Naive thymus-derived CD4-positive, alpha-beta T cell (primary cell): ENCODE data around the gene MMP19. TPM values are rescaled to one million over a fixed set of nuclear protein-coding genes. Genes with fewer than 3 reads are reported as not detected.
"Not testable (repeated sequence)": the region's sequence is repeated elsewhere in the genome, so short reads cannot be mapped to it uniquely, and the experiment has no call there.

Experiments
- ATAC-seq: fragments of 150-1000 bp; cut with Tn5 transposase; 2 replicates; pipeline ENCODE4 v1.10.0; 2021; ENCODE audit warnings: mild to moderate bottlenecking, moderate library complexity
- CTCF ChIA-PET: fragments of 350-600 bp; sonication (Branson Sonifier 250); formaldehyde crosslinking; loops from one replicate; lab custom pipeline; 2021; ENCODE audit warnings: antibody characterized with exemption; lab: Charles Lee
- POLR2A ChIA-PET: fragments of 350-600 bp; sonication (Branson Sonifier 250); formaldehyde crosslinking; loops from one replicate; lab custom pipeline; 2021; ENCODE audit warnings: antibody characterized with exemption, inconsistent platforms; lab: Charles Lee
- DNase-seq, 9 donors: peaks; one replicate each; pipeline versions ENCODE4 v3.0.0 to v3.0.0-alpha.2; 2020 to 2022; ENCODE audit warnings: mixed read lengths in 1 of 9
- H3K27ac ChIP-seq: one replicate; pipeline ENCODE4 v1.7.0; 2013; ENCODE audit warnings: mild to moderate bottlenecking, low read depth, low read length, moderate library complexity
- H3K27me3 ChIP-seq, 2 donors: one replicate each; pipeline ENCODE4 v1.7.0; 2013; ENCODE audit warnings: low read length in 2 of 2, mild to moderate bottlenecking in 2 of 2, moderate library complexity in 2 of 2; ENCODE audit not compliant: control insufficient read depth in 2 of 2, insufficient read depth in 2 of 2
- H3K36me3 ChIP-seq, 3 experiments: 1 replicate in 2 of 3; 2 replicates in 1 of 3; pipeline ENCODE4 v1.7.0; 2013; ENCODE audit warnings: low read length in 3 of 3, mild to moderate bottlenecking in 3 of 3, moderate library complexity in 1 of 3; ENCODE audit not compliant: insufficient read depth in 3 of 3, control insufficient read depth in 2 of 3
- H3K4me1 ChIP-seq, 2 donors: one replicate each; pipeline ENCODE4 v1.7.0; 2013; ENCODE audit warnings: low read length in 2 of 2, mild to moderate bottlenecking in 2 of 2, moderate library complexity in 1 of 2; ENCODE audit not compliant: control insufficient read depth in 2 of 2, insufficient read depth in 2 of 2
- H3K4me3 ChIP-seq: 2 replicates; pipeline ENCODE4 v1.7.0; 2013; ENCODE audit warnings: mild to moderate bottlenecking, low read length
- H3K9me3 ChIP-seq, 3 experiments: 1 replicate in 2 of 3; 2 replicates in 1 of 3; pipeline ENCODE4 v1.7.0; 2013; ENCODE audit warnings: low read length in 3 of 3; ENCODE audit not compliant: control insufficient read depth in 2 of 3
- H3K27ac Mint-ChIP-seq, 9 donors: one replicate each; pipeline ENCODE4 v1.8.0; 2020 to 2022; ENCODE audit warnings: mixed read lengths in 9 of 9, mild to moderate bottlenecking in 8 of 9, moderate library complexity in 5 of 9, inconsistent platforms in 2 of 9
- H3K27me3 Mint-ChIP-seq, 5 donors: one replicate each; pipeline ENCODE4 v1.8.0; 2021 to 2022; ENCODE audit warnings: mixed read lengths in 5 of 5, mild to moderate bottlenecking in 1 of 5
- H3K36me3 Mint-ChIP-seq, 5 donors: one replicate each; pipeline ENCODE4 v1.8.0; 2020 to 2022; ENCODE audit warnings: mixed read lengths in 5 of 5, mild to moderate bottlenecking in 3 of 5, inconsistent platforms in 1 of 5
- H3K4me1 Mint-ChIP-seq, 7 donors: one replicate each; pipeline ENCODE4 v1.8.0; 2020 to 2022; ENCODE audit warnings: mixed read lengths in 7 of 7, mild to moderate bottlenecking in 3 of 7, inconsistent platforms in 1 of 7
- H3K4me3 Mint-ChIP-seq, 10 donors: one replicate each; pipeline ENCODE4 v1.8.0; 2020 to 2022; ENCODE audit warnings: mild to moderate bottlenecking in 10 of 10, mixed read lengths in 10 of 10, moderate library complexity in 6 of 10, inconsistent platforms in 2 of 10
- H3K9me3 Mint-ChIP-seq, 11 donors: one replicate each; pipeline ENCODE4 v1.8.0; 2020 to 2022; ENCODE audit warnings: mixed read lengths in 11 of 11, mild to moderate bottlenecking in 4 of 11, inconsistent platforms in 1 of 11, moderate library complexity in 1 of 11
- intact Hi-C, 2 donors: fragments of 100-400 bp; cut with micrococcal nuclease; formaldehyde crosslinking; loops; one replicate each; pipeline ENCODE4 v1.15.1; 2023
- polyA plus RNA-seq, 2 donors: library from polyadenylated mRNA; unstranded; fragments of 300-500 nt; fragmentation: Illumina TruSeq; gene quantifications; one replicate each; pipeline ENCODE4 v1.2.3, GENCODE V29; 2021
- total RNA-seq, 6 experiments: library from RNA in 5 of 6; stranded (reverse) in 5 of 6; gene quantifications; 1 replicate in 5 of 6; 2 replicates in 1 of 6; pipeline ENCODE4 v1.2.3 and lab custom pipeline; 2021 to 2026

MMP19 gene
- total and polyA plus RNA-seq, 7 experiments from 2014 or later = 0.24 to 0.84 (median 0.54) TPM; not detected in 3

- H3K9me3 Mint-ChIP-seq = peaks cover 0 to 24% (median 5%) of the 10 kb centered on the region in 11 donors
- DNase-seq, ATAC-seq, CTCF ChIA-PET, intact Hi-C loops, H3K27ac Mint-ChIP-seq, H3K4me3 ChIP-seq, H3K36me3 ChIP-seq, H3K36me3 Mint-ChIP-seq, H3K27me3 Mint-ChIP-seq, H3K9me3 ChIP-seq, H3K4me3 Mint-ChIP-seq, H3K27ac ChIP-seq, H3K4me1 Mint-ChIP-seq, H3K4me1 ChIP-seq, H3K27me3 ChIP-seq: not testable (repeated sequence)
- POLR2A ChIA-PET = interaction anchor here (1.4 kb wide), 1 partner anchor 49 kb away, joined by 3 read pairs; no protein-coding TSS in a partner anchor
Observed at GRCh38 chr12:55866454-55867004, 23.8 kb upstream of the MMP19 start.

GRCh38 chr12:55865327-55865726 is 22.6 kb upstream of the MMP19 start:
- H3K27ac Mint-ChIP-seq = no peak overlapping the region
- H3K27me3 Mint-ChIP-seq = no peaks in the 10 kb centered on the region
- CTCF ChIA-PET = no interaction called here
- POLR2A ChIA-PET = no interaction called here
- no peak overlapping the region for H3K4me3 Mint-ChIP-seq
- ATAC-seq = no peak
- Histone ChIP-seq H3K27ac (no peak overlapping the region), H3K4me3 (no peak overlapping the region), H3K9me3 (peaks cover 0 to 4% (median 0%) of the 10 kb centered on the region in 3 experiments), H3K27me3 (no peaks in the 10 kb centered on the region), H3K4me1 (no peaks in the 10 kb centered on the region), H3K36me3 (no peaks in the 10 kb centered on the region)
- peaks cover 0 to 2% (median 0%) of the 10 kb centered on the region in 5 donors for H3K36me3 Mint-ChIP-seq
- intact Hi-C loops = no loop called here
- H3K4me1 Mint-ChIP-seq = peaks cover 0 to 1% (median 0%) of the 10 kb centered on the region in 7 donors
- H3K9me3 Mint-ChIP-seq = peaks cover 0 to 24% (median 5%) of the 10 kb centered on the region in 11 donors
- DNase-seq = no peak

GRCh38 chr12:55862931-55863330 is 20.2 kb upstream of the MMP19 start:
- intact Hi-C loops, H3K4me3 Mint-ChIP-seq, ATAC-seq, DNase-seq, H3K4me1 ChIP-seq, H3K4me1 Mint-ChIP-seq, H3K27ac Mint-ChIP-seq, H3K9me3 ChIP-seq, H3K27ac ChIP-seq, H3K36me3 ChIP-seq, H3K27me3 Mint-ChIP-seq, H3K4me3 ChIP-seq, CTCF ChIA-PET, H3K27me3 ChIP-seq, H3K36me3 Mint-ChIP-seq: not testable (repeated sequence)
- peaks cover 0 to 24% (median 5%) of the 10 kb centered on the region in 11 donors for H3K9me3 Mint-ChIP-seq
- POLR2A ChIA-PET = interaction anchor here (1.0 kb wide), 1 partner anchor 26 kb away, joined by 3 read pairs; no protein-coding TSS in a partner anchor

GRCh38 chr12:55862286-55862685 is 19.6 kb upstream of the MMP19 start:
- Mint-ChIP-seq H3K4me3 (no peak overlapping the region), H3K36me3 (no peaks in the 10 kb centered on the region), H3K4me1 (peaks cover 0 to 2% (median 0%) of the 10 kb centered on the region in 7 donors), H3K9me3 (peaks cover 0 to 19% (median 5%) of the 10 kb centered on the region in 11 donors), H3K27me3 (peaks cover 0 to under 1% (median 0%) of the 10 kb centered on the region in 5 donors), H3K27ac (no peak overlapping the region)
- DNase-seq = no peak
- intact Hi-C loops = no loop called here
- Histone ChIP-seq H3K27me3 (no peaks in the 10 kb centered on the region), H3K4me3 (no peak overlapping the region), H3K36me3 (no peaks in the 10 kb centered on the region), H3K27ac (no peak overlapping the region), H3K4me1 (no peaks in the 10 kb centered on the region), H3K9me3 (peaks cover 0 to 4% (median 0%) of the 10 kb centered on the region in 3 experiments)
- no peak for ATAC-seq
- CTCF ChIA-PET = interaction anchor here (0.6 kb wide), 1 partner anchor 38 kb away, joined by 3 read pairs; no protein-coding TSS in a partner anchor
- POLR2A ChIA-PET = interaction anchor here (0.5 kb wide), 1 partner anchor 45 kb away, joined by 3 read pairs; the partner anchor contains the start of genes ORMDL2 and SARNP

- no peak for ATAC-seq
- CTCF ChIA-PET = interaction anchor here (0.6 kb wide), 1 partner anchor 38 kb away, joined by 3 read pairs; no protein-coding TSS in a partner anchor
- intact Hi-C loops = loop anchor here in 1 of 2 donors (2.0 kb wide), 1 partner anchor 55 kb away; no protein-coding TSS in a partner anchor
Observed at GRCh38 chr12:55861871-55862270, 19.1 kb upstream of the MMP19 start.

GRCh38 chr12:55861396-55861795 is 18.7 kb upstream of the MMP19 start:
- Mint-ChIP-seq H3K4me3 (no peak overlapping the region), H3K27me3 (peaks cover 0 to 6% (median 0%) of the 10 kb centered on the region in 5 donors), H3K9me3 (peaks cover 0 to 18% (median 5%) of the 10 kb centered on the region in 11 donors), H3K27ac (no peak overlapping the region), H3K36me3 (no peaks in the 10 kb centered on the region), H3K4me1 (peaks cover 0 to 2% (median 0%) of the 10 kb centered on the region in 7 donors)
- POLR2A ChIA-PET = no interaction called here
- Histone ChIP-seq H3K4me1 (no peaks in the 10 kb centered on the region), H3K27ac (no peak overlapping the region), H3K27me3 (no peaks in the 10 kb centered on the region), H3K9me3 (peaks cover 0 to 4% (median 0%) of the 10 kb centered on the region in 3 experiments), H3K36me3 (no peaks in the 10 kb centered on the region), H3K4me3 (no peak overlapping the region)
- CTCF ChIA-PET = no interaction called here
- no peak for ATAC-seq
- no peak for DNase-seq
- intact Hi-C loops = loop anchor here in 1 of 2 donors (2.0 kb wide), 1 partner anchor 55 kb away; no protein-coding TSS in a partner anchor

More at GRCh38 chr12:55861871-55862270, 19.1 kb upstream of the MMP19 start:
- no peaks in the 10 kb centered on the region for H3K36me3 ChIP-seq
- POLR2A ChIA-PET = no interaction called here
- H3K36me3 Mint-ChIP-seq = no peaks in the 10 kb centered on the region
- no peak overlapping the region for H3K4me3 Mint-ChIP-seq
- DNase-seq = no peak
- H3K27ac ChIP-seq = no peak overlapping the region
- H3K9me3 ChIP-seq = peaks cover 0 to 4% (median 0%) of the 10 kb centered on the region in 3 experiments
- H3K27ac Mint-ChIP-seq = no peak overlapping the region
- H3K4me1 ChIP-seq = no peaks in the 10 kb centered on the region
- H3K9me3 Mint-ChIP-seq = peaks cover 0 to 19% (median 5%) of the 10 kb centered on the region in 11 donors
- H3K27me3 Mint-ChIP-seq = peaks cover 0 to 4% (median 0%) of the 10 kb centered on the region in 5 donors
- no peaks in the 10 kb centered on the region for H3K27me3 ChIP-seq
- H3K4me3 ChIP-seq = no peak overlapping the region
- peaks cover 0 to 2% (median 0%) of the 10 kb centered on the region in 7 donors for H3K4me1 Mint-ChIP-seq
